GM12872 (cell line): ENCODE data around the gene USP5.

Experiments
- TF ChIP-seq, protein P1 (sequence below): IDR thresholded peaks from 3 replicates; pipeline ENCODE4 v1.5.1; 2011; ENCODE audit warnings: low read depth, mild to moderate bottlenecking, low read length, moderate library complexity; ENCODE audit not compliant: insufficient read depth

Gene USP5

DNA sequence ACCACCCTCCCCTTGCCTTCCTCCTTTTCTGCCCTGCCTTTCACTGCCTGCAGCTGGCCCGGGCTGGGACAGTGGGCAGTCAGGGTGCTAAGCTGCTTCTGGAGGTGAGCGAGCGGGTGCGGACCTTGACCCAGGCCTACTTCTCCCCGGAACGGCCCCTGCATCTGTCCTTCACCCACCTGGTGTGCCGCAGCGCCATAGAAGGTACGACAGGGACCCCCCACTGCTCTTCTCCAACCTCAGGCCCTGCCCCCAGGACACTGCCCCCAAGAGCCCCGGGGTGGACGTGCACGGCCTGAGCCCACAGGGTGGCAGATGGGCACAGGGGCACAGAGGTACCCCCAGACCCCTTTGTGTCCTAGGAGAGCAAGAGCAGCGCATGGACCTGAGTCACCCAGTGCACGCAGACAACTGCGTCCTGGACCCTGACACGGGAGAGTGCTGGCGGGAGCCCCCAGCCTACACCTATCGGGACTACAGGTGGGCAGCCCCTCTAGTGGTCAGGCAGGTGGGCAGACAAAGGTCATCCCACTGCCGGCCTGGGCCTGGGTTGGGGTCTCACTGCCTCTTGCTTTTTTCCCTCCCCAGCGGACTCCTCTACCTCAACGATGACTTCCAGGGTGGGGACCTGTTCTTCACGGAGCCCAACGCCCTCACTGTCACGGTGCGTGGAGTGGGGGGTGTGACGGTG lies 14.4 kb upstream of the USP5 start:
- TF ChIP-seq, protein P1, sequence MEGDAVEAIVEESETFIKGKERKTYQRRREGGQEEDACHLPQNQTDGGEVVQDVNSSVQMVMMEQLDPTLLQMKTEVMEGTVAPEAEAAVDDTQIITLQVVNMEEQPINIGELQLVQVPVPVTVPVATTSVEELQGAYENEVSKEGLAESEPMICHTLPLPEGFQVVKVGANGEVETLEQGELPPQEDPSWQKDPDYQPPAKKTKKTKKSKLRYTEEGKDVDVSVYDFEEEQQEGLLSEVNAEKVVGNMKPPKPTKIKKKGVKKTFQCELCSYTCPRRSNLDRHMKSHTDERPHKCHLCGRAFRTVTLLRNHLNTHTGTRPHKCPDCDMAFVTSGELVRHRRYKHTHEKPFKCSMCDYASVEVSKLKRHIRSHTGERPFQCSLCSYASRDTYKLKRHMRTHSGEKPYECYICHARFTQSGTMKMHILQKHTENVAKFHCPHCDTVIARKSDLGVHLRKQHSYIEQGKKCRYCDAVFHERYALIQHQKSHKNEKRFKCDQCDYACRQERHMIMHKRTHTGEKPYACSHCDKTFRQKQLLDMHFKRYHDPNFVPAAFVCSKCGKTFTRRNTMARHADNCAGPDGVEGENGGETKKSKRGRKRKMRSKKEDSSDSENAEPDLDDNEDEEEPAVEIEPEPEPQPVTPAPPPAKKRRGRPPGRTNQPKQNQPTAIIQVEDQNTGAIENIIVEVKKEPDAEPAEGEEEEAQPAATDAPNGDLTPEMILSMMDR, result no peak

DNA sequence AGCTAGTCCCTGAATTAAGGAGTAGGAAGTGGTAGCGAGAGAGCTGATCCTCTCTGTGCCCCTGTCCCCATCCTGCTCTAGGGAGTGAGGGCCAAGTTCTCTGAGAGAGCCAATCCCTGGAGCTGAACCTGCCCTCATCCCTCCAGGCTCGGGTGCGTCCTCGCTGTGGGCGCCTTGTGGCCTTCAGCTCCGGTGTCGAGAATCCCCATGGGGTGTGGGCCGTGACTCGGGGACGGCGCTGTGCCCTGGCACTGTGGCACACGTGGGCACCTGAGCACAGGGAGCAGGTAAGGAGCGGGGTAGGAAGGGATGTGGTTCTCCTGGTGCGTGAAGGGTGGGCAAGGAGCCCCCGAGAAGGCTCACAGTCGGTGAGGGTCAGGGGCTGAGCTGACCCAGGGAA lies 13.1 kb upstream of the USP5 start:
- TF ChIP-seq, protein P1, result no peak

DNA sequence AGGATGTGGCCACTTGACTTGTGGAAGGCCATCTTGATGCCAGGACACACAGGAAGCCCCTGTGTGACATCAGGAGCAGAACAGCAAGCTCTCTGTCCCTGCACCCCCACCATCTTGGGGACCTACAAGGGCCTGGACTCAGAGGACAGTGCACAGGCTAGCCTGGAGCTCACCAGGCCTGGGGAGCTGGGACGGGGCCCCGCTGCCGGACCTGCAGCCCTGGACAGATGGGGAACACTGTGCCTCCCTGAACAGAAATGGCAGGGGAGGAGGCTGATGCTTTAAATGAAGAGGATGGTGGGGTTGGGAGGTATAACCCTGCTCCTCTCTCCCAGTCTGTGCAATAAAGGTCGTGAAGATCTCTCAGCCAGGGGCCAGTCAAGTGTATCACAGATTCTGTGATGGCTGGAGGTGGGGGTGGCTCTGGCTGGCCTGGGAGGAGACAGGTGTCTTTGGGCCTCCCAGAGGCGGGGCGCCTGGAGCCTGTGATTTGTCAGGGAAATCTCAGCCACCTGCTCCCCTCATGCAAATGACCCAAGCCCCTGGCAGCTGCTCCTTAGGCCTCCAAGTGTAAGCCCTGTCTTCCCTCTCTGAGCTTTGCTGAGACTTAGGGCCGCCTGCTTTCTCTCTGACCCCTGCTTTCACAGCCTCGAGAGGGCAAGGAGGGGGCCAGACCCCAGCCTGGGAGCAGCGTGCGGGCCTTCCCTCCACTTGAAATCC lies 12.3 kb upstream of the USP5 start:
- TF ChIP-seq, protein P1, result no peak

DNA sequence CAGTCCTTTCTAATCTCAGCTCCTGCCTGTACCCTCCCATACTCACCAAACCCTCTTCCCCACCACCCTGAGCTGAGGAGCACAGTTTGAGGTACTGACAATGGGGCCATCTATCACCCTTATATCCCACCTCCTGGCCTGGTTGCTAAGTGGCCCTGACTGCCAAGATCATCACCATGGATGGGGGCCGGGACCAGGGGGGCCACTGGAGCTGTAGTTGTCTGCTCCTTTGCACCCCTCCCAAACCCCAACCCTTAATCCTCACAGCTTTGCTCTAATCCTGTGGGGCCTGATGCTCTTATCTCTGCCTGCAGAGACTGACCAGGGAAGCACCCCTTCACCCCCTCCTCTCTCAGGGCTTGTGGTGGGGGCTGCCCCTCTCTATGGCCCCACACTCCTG lies 11.6 kb upstream of the USP5 start:
- TF ChIP-seq, protein P1, result no peak

DNA sequence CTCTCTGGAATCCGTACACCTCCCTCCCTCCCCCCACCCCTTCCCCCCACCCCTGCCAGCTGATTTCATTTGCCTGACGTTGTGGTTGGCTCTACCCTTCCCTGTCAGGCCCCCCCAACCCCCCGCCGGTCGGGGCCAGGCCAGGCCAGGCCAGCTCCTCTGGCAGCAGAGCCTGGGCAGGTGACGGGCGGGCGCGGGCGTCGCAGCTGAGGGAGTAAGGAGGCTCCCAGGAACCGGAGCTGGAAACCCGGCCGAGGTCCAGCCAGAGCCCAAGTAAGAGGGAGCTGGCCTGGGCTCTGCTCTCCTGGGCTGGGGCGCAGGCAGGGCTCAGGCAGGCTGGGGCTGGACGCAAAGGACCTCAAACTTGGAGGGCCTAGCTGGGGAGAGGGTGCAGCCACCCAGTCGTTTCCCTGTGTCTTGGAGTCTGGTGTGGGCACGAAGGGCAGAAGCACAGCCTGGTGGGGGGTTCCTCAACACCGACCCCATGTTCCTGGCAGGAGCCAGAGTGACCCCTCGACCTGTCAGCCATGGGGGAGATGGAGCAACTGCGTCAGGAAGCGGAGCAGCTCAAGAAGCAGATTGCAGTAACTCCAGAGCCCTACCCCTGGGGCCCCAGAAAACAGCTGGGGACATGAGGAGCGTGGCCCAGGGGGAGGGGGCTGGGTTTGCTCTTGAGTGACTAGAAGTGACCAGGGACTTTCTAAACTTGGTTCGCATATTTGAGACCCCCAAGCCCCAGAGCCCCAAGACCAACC lies 11.0 kb upstream of the USP5 start, which contains the start of gene GNB3:
GNB3 (plus strand) TSS at position 165 of the 755 bp plus-strand sequence; CDS start at position 528, 363 bp downstream.
- TF ChIP-seq, protein P1, result no peak

DNA sequence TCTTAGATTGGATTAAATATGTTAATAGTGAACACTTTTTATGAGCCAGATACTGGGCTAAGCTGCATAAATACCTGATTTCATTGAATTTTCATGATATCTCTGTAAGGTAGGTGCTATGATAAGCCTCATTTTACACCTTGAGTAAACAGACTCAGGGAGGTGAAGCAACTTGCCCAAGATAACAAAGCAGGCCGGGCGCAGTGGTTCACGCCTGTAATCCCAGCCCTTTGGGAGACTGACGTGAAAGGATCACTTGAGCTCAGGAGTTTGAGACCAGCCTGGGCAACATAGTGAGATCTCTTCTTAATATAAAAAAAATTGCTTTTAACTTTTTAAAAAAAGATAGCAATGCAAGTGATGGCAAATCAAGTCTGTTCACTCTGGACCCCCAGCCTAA lies 9.9 kb upstream of the USP5 start:
- TF ChIP-seq, protein P1, result no peak

DNA sequence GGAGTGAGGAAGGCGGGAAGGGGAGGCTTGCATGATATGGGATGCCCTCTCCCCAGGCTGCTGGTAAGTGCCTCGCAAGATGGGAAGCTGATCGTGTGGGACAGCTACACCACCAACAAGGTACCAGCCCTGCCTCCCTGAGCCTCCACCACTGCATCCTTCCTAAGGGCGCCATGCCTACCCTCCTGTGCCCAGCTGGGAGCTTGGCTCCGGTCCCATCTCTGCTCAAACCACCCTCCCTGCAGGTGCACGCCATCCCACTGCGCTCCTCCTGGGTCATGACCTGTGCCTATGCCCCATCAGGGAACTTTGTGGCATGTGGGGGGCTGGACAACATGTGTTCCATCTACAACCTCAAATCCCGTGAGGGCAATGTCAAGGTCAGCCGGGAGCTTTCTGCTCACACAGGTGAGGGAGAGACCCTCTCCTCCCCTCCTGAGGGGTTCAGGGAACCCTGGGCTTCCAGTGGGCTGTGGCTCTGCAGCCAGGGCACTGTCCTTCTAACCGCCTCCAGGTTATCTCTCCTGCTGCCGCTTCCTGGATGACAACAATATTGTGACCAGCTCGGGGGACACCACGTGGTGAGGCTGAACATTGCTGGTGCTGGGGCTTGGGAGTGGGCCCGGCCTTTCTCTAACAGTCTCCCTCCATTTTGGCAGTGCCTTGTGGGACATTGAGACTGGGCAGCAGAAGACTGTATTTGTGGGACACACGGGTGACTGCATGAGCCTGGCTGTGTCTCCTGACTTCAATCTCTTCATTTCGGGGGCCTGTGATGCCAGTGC lies 8.6 kb upstream of the USP5 start:
- TF ChIP-seq, protein P1, result peak; percentile 30; the same call in 2 of the 3 replicates
